HG03025 (cell line): ENCODE measurements around the gene PRRC2A.

Experiments used
- ATAC-seq: cut with Tn5 transposase; IDR thresholded peaks from one replicate; pipeline ENCODE4 v1.9.1; 2021; ENCODE audit warnings: mild to moderate bottlenecking, moderate library complexity; ENCODE audit not compliant: unreplicated experiment, low FRiP score

Gene PRRC2A

DNA sequence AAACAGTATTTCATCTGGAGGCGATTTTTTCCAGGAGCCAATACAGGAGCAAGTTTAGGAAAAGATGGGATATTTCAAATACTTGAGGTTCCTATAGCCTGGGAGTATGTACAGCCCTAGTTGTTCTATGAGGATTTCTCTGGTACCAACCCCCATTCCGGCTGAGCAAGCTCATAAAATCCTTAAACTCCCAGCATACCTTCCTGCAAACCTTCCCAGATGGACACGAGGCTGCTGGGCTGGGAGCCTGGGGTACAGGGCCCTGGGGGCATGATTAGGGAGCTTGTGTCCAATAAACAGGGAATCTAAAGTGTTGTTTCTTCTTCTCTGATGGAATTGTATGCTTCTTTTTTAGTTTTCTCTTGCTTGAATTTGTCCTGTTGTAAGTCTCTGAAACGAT, 1.5 kb downstream of the PRRC2A start:
- ATAC-seq = no peak

DNA sequence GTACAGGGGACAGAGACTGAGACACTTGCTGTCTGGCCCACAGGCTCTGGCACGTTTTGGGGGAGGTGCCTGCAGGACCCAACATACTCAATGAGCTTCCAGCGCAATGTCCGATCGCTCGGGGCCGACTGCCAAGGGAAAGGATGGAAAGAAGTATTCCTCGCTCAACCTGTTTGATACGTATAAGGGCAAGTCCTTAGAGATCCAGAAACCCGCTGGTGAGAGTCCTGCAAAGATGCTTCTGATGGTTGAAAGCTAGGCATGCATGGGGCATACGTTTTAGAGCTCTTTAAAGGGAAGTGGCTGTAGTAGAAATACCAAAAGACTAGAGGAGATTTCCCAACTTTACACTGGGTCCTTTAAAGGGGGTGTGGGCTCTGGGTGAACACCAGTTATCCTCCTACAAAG, 2.2 kb downstream of the PRRC2A start:
- ATAC-seq = no peak

DNA sequence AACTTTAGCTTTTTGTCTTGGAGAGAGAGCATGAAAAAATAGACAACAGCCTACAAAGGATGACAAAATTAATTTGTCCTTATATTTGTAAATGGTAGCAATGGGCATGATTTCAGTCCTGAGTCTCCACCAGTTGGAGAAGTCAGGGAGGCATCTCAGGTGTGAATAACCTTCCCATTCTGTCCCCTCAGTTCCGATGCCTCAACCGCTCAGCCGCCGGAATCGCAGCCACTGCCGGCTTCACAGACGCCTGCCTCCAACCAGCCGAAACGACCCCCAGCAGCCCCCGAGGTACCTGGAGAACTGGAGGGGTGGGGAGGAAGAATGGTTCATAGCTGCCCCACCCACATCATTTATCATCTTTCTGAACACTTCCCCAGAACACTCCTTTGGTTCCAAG, 3.6 kb downstream of the PRRC2A start:
- no peak for ATAC-seq

DNA sequence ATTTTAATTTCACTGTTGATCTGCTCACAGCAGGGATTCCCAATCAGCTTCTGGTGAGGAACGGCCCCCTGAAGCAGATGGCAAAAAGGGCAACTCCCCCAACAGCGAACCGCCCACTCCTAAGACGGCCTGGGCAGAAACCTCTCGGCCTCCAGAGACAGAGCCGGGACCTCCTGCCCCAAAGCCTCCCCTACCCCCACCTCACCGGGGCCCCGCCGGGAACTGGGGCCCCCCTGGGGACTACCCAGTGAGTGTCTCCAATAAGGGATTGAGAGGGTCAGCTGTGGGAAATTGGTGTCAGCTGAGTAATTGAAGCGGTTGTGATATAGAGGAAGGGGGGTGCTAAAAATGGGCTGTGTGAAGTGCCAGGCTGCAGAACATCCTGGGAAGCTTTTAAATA, 6.4 kb downstream of the PRRC2A start:
- no peak for ATAC-seq

DNA sequence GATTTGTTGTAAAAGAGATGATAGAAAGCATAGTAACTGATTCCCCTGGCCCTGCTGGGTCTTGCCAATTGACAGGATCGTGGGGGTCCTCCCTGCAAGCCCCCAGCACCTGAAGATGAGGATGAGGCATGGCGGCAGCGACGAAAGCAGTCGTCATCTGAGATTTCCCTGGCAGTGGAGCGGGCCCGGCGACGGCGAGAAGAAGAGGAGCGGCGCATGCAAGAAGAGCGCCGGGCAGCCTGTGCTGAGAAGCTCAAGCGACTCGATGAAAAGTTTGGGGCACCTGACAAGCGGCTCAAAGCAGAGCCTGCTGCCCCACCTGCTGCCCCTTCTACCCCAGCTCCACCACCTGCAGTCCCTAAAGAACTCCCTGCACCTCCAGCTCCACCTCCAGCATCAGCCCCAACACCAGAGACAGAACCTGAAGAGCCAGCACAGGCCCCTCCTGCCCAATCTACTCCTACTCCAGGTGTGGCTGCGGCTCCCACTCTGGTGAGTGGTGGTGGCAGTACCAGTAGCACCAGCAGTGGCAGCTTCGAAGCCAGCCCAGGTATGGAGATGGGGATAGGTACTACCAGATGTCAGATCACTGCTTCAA, 7.3 kb downstream of the PRRC2A start:
- no peak for ATAC-seq

DNA sequence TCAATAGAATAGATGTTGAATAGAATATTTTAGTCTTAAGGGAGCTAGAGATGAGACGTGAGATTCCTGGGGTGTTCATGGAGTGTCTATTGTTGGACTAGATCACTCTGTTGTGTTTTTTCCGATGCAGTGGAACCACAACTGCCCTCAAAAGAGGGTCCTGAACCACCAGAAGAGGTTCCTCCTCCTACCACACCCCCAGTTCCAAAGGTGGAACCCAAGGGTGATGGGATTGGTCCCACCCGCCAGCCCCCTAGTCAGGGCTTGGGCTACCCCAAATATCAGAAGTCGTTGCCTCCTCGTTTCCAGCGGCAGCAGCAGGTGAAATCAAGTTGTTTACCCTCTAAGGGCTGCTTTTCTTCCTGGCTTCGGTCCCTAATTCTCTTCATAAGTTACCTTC, 8.5 kb downstream of the PRRC2A start:
- no peak for ATAC-seq

DNA sequence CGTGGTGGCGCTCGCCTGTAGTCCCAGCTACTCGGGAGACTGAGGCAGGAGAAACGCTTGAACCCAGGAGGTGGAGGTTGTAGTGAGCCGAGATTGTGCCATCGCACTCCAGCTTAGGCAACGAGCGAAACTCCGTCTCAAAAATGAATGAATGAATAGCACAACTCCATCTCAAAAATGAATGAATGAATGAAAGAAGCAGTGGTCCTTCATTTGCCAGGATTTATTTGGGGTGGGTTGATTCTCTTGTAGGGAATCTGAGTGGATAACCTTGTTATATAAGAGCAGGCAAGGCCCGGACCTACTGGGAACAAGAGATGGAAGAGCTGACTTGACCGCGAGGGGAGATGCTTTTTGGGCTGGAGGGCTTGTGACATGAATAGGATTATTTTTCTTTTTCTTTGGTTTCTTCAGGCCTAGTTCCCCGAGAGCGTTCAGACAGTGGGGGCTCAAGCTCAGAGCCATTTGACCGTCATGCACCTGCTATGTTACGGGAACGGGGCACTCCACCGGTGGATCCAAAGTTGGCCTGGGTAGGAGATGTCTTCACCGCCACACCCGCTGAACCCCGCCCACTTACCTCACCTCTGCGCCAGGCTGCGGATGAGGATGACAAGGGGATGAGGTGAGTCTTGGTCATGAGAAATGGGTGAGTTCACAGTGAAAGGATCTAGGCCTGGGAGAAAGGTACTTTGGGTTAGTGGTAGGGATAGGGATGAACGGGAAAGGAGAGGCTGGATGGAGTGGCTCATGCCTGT, 9.8 kb downstream of the PRRC2A start:
- no peak for ATAC-seq

DNA sequence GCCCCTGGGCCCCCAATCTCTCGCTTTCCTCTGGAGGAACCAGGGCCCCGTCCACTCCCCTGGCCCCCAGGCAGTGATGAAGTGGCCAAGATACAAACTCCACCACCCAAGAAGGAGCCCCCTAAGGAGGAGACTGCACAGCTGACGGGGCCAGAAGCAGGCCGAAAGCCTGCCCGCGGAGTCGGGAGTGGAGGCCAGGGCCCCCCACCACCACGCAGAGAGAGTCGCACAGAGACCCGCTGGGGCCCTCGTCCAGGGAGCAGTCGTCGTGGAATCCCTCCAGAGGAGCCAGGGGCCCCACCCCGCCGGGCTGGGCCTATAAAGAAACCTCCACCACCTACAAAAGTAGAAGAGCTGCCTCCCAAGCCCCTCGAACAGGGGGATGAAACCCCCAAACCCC, 10.7 kb downstream of the PRRC2A start:
- ATAC-seq = no peak

DNA sequence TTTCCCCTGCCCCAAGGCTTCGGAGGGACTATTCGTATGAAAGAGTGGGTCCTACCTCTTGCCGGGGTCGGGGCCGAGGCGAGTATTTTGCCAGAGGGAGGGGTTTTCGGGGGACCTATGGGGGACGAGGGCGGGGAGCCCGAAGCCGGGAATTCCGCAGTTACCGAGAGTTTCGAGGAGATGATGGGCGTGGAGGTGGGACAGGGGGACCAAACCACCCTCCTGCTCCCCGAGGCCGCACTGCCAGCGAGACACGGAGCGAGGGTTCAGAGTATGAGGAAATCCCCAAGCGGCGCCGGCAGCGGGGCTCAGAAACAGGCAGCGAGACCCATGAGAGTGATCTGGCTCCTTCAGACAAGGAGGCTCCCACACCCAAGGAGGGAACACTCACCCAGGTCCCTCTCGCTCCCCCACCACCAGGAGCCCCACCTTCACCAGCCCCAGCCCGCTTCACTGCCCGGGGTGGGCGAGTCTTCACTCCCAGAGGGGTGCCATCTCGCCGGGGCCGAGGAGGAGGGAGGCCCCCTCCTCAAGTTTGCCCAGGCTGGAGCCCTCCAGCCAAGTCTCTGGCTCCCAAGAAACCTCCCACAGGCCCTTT, 11.3 kb downstream of the PRRC2A start:
- no peak for ATAC-seq

DNA sequence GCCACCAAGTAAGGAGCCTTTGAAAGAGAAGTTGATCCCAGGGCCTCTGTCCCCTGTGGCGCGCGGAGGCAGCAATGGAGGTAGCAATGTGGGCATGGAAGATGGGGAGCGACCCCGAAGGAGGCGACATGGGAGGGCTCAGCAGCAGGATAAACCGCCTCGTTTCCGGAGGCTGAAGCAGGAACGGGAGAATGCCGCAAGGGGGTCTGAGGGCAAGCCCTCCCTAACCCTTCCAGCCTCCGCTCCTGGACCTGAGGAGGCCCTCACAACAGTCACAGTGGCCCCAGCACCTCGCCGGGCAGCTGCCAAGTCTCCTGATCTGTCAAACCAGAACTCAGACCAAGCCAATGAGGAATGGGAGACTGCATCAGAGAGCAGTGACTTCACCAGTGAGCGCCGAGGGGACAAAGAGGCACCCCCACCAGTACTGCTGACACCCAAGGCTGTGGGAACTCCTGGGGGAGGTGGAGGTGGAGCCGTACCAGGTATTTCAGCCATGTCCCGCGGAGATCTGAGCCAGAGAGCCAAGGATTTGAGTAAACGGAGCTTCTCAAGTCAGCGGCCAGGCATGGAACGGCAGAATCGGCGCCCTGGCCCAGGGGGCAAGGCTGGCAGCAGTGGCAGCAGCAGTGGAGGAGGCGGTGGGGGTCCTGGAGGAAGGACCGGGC, 11.9 kb downstream of the PRRC2A start:
- no peak for ATAC-seq

DNA sequence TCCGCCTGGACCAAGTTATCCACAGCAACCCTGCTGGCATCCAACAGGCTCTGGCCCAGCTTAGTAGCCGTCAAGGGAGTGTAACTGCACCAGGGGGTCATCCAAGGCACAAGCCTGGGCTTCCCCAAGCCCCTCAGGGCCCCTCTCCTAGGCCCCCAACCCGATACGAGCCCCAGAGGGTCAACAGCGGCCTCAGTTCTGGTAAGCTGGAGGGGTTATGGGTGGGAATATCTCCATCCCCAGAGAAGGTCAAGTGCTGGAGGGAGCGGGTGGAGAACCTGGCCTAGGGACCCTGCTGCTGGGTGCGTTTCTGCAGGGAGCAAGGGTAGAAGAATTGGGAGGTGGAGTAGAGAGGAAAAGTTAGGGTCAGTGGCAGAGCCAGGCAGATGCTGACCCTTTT, 12.9 kb downstream of the PRRC2A start:
- no peak for ATAC-seq

DNA sequence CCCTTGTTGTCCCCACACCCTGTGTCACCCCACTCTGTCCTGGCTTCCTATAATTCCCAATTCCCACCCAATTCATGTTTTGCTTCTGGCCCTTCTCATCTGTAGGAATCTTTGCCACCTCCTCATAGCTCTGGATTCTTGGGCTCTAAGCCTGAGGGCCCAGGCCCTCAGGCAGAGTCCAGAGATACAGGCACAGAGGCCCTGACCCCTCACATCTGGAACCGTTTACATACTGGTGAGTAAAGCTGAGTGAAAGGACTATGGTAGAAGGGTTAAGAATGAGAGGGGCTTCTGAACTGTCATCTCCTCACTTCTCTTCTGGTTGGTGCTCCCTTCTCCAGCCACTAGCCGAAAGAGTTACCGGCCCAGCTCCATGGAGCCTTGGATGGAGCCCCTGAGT, 13.6 kb downstream of the PRRC2A start:
- no peak for ATAC-seq

DNA sequence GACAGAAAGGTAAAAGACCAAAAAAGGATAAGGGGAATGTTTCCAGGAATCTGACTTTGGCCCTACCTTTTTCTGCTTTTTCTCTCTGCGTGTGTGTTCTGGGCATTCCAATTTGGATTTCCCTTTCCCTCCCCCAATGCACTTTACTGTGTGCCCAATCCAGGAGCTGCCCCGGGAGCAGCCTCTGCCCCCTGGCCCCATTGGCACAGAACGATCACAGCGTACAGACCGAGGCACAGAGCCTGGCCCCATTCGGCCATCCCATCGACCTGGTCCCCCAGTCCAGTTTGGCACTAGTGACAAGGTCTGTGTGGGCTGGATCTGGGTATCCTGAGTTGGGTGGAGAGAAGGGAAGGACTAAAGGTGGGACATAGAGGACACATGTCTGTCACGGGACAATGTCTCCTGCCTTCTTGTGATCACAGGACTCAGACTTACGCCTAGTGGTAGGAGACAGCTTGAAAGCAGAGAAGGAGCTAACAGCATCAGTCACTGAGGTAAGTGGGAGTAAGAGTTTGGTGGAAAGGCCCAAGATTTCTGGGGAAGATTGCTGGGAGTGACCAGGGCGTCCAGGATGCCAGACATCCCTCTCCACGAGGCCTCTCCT, 14.6 kb downstream of the PRRC2A start:
- ATAC-seq = no peak

DNA sequence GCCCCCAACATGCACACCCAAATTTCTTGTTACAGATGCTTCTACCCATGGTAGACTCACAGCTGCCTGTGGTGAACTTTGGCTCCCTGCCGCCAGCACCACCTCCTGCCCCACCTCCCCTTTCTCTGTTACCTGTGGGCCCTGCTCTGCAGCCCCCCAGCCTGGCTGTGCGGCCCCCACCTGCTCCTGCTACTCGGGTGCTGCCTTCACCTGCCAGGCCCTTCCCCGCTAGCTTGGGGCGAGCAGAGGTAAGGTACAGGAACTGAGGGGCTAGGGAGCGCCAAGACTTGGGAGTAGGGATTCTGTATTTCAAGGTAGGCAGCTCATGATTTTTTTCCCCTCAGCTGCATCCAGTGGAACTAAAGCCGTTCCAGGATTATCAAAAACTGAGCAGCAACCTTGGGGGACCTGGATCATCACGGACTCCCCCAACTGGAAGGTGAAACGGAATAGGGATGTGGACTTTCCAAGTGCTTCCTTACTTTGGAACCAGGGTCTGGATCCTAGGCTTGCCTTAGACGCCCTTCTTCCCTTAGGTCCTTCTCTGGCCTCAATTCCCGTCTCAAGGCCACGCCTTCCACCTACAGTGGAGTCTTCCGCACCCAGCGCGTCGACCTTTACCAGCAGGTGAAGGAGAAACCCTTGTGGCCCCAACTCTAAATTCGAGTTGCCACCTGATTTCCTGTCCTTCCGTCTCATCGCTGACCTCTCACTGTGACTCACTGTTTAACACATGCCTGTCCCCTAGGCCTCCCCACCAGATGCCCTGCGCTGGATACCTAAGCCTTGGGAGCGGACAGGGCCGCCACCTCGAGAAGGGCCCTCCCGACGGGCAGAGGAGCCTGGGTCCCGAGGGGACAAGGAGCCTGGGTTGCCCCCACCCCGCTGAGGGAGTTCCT, 16.4 kb downstream of the PRRC2A start:
- no peak for ATAC-seq

DNA sequence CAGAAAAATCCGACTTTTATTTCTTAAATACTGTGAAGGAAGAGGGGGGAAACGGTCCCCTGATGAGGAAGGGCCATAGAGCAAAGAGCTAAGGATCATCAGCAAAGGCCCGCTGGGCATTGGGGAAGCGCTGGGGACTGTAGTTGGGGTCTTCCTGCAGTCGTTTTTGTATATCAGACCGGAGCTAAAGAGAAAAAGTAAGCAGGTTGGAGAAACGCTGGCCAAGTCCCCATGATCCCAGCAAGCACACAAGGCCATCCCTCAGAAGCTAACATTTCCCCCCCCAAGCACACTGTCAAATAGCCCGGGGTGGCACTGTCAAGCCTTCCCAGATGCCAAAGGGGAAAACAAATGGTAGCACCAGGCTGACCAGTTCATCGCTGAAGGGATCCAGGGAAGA, 18.5 kb downstream of the PRRC2A start:
- no peak for ATAC-seq

DNA sequence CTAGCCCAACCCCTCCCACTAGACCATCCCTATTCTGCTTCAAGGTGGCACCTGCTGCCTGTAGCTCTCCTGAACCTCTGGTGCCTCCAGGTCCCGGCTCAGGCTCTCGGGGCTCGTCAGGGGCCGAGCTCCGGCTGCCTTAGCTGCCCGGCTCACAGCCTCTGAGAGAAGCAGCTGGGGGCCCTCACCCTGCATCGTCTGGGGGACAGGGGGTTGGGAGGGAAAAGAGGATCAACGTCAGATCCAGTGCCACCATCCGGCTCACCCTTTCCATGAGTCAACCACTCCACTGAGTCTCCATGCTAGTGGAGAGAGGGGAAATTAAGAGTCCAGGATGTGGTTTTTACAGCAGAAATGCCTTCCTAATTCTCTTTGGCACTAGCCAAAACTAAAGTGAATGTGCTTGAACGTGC, 18.9 kb downstream of the PRRC2A start:
- ATAC-seq = no peak

DNA sequence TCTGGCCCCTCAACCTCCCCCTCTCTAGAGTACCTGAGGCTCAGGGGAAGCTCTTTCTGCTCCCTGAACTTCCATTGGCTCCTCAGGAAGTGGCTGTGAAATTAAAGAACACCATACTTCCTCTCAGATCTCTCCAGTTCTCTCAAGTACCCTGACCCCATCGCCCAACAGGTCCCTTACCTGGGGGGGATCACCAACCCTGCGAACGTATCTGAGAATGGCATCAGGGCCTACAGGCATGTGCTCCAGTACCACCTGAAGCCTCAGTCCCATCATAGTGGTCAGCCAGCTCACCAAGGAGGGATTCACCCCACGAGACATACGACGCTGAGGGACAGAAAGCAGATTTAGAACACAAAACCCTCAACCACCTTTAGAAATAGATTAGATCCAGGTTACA, 20.1 kb downstream of the PRRC2A start:
- no peak for ATAC-seq

DNA sequence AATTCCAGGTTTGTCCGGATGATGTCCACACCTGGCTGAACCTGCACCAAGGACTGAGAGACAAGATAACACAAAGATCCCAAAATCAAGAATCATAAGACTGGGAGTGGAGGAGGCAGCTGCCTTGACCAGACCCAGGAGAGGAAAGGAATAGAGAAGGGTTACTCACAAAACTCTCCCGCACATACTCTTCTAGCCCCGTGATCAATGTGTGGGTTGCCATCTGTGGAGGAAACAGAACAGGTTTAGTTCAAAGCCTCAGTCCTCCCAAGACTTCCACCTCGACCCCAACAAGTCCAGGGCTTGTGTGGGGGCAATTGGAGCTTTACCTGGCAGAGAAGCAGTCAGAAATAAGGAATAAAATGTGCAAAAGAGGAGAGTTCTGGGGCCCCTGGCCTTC, 20.9 kb downstream of the PRRC2A start:
- no peak for ATAC-seq

DNA sequence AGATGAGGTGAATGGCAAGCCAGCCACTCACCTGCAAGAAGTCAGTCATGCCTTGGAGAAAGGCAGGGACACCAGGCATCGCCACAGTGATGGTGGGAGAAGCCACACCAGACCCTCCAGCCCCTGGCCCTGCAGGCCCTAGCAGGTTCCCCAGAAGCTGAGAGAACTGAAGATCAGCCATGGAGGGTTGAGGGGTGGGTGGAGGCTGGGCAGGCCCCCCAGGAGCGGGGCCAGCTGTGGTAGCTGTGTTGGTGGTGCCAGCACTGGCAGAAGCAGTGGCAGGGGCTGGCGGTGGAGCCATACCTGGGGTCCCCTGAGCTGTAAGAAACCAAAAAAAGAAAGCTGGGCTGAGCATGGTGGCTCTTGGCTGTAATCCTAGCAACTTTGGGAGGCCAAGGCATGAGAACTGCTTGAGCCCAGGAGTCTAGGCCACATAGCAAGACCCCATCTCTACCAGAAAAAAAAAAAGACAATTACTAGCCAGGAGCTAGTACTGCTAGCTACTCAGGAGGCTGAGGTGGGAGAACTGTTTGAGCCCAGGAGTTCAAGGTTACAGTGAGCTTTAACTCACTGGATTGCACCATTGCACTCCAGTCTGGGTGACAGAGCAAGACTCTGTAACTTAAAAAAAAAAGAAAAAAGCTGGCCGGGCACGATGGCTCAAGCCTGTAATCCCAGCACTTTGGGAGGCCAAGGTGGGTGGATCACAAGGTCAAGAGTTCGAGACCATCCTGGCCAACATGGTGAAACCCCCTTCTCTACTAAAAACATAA, 22.5 kb downstream of the PRRC2A start:
- no peak for ATAC-seq
